AG04450 (cell line): ENCODE results near the gene LYZL6. TPM values are rescaled to one million over a fixed set of nuclear protein-coding genes. Genes with fewer than 3 reads are reported as not detected.

ENCODE experiments used
- CTCF ChIA-PET: fragments of 300-600, 350-600 bp; formaldehyde crosslinking; extraction: SDS; loops from one replicate; lab custom pipeline; 2022; ENCODE audit warnings: antibody characterized with exemption, inconsistent platforms; lab: Charles Lee
- POLR2A ChIA-PET: fragments of 350-600 bp; formaldehyde crosslinking; extraction: SDS; loops from one replicate; lab custom pipeline; 2021; ENCODE audit warnings: antibody characterized with exemption, inconsistent platforms; lab: Yijun Ruan, JAX
- DNase-seq: peaks from one replicate; pipeline ENCODE4 v3.0.0-alpha.2; 2011; ENCODE audit warnings: low read depth, low spot score
- H3K27ac ChIP-seq: one replicate; pipeline ENCODE4 v1.5.1; 2012; ENCODE audit warnings: low read depth, low read length, control low read depth
- H3K27me3 ChIP-seq: one replicate; pipeline ENCODE4 v1.6.0; 2012; ENCODE audit warnings: low read length; ENCODE audit not compliant: control insufficient read depth, insufficient read depth
- H3K4me3 ChIP-seq: 2 replicates; pipeline ENCODE4 v1.5.1; 2011; ENCODE audit warnings: mild to moderate bottlenecking, low read depth, low read length, control low read depth
- H3K9me3 ChIP-seq: 2 replicates; pipeline ENCODE4 v1.5.1; 2012; ENCODE audit warnings: low read length; ENCODE audit not compliant: control insufficient read depth, insufficient read depth
- CTCF ChIP-seq: IDR thresholded peaks from 2 replicates; pipeline ENCODE4 v1.5.1; 2011; ENCODE audit warnings: low read depth, low read length, control low read depth, inconsistent platforms
- polyA plus RNA-seq: library from polyadenylated mRNA; depleted of rRNA; stranded (reverse); fragments of >200 nt; gene quantifications from 2 replicates; pipeline ENCODE4 v1.2.3, GENCODE V29; 2011

Gene LYZL6
- polyA plus RNA-seq, 1 experiment = not detected

- Histone ChIP-seq H3K27ac (no peak overlapping the region), H3K27me3 (peaks cover 3% of the 10 kb centered on the region), H3K4me3 (no peak overlapping the region), H3K9me3 (no peaks in the 10 kb centered on the region)
- DNase-seq = no peak
- TF ChIP-seq CTCF = no peak
- ChIA-PET CTCF (no interaction called here), POLR2A (interaction anchor here (1.1 kb wide), 1 partner anchor 97 kb away, joined by 3 read pairs; the partner anchor contains the start of gene TAF15)
These were observed 37.2 kb downstream of the LYZL6 start for GRCh38 chr17:35906191-35906925.

- CTCF ChIA-PET = no interaction called here
- POLR2A ChIA-PET = interaction anchor here (0.6 kb wide), 1 partner anchor 44 kb away, joined by 3 read pairs; no protein-coding TSS in a partner anchor
- DNase-seq = no peak
- H3K27ac ChIP-seq = no peak overlapping the region
- H3K9me3 ChIP-seq = no peaks in the 10 kb centered on the region
- no peak for TF ChIP-seq CTCF
- H3K4me3 ChIP-seq = no peak overlapping the region
- peaks cover 5% of the 10 kb centered on the region for H3K27me3 ChIP-seq
These were observed 40.1 kb downstream of the LYZL6 start for GRCh38 chr17:35903451-35903850.

- no peak for TF ChIP-seq CTCF
- CTCF ChIA-PET = no interaction called here
- Histone ChIP-seq H3K4me3 (no peak overlapping the region), H3K27me3 (peaks cover 2% of the 10 kb centered on the region), H3K9me3 (no peaks in the 10 kb centered on the region), H3K27ac (no peak overlapping the region)
- POLR2A ChIA-PET = no interaction called here
- DNase-seq = no peak
These were observed 41.8 kb downstream of the LYZL6 start for GRCh38 chr17:35901631-35902175.

- no peak for DNase-seq
These were observed 42.6 kb downstream of the LYZL6 start for GRCh38 chr17:35900708-35901480.

More at GRCh38 chr17:35900708-35901480, 42.6 kb downstream of the LYZL6 start:
- no peak for TF ChIP-seq CTCF
- Histone ChIP-seq H3K27me3 (peaks cover 2% of the 10 kb centered on the region), H3K4me3 (no peak overlapping the region), H3K9me3 (no peaks in the 10 kb centered on the region), H3K27ac (no peak overlapping the region)
- CTCF ChIA-PET = no interaction called here
- POLR2A ChIA-PET = interaction anchor here (0.6 kb wide), 1 partner anchor 645 kb away, joined by 4 read pairs; no protein-coding TSS in a partner anchor
